Right lobe of liver (tissue), 6 donors: ENCODE data around the gene NANOGP8. TPM values are rescaled to one million over a fixed set of nuclear protein-coding genes. Genes with fewer than 3 reads are reported as not detected.

Experiments used
- ATAC-seq, 4 donors: fragments of 200-7000 bp; cut with Tn5 transposase; one replicate each; pipeline ENCODE4 v1.9.1; 2020; ENCODE audit warnings: mild to moderate bottlenecking in 4 of 4, moderate library complexity in 4 of 4
- DNase-seq, 3 donors: peaks; one replicate each; pipeline ENCODE4 v3.0.0-alpha.2; 2020
- H3K27ac ChIP-seq, 3 donors: fragments of 200-600 bp; one replicate each; pipeline ENCODE4 v1.8.0; 2022
- H3K27me3 ChIP-seq, 2 donors: fragments of 200-600 bp; one replicate each; pipeline ENCODE4 v1.8.0; 2022
- H3K36me3 ChIP-seq, 4 donors: fragments of 200-600 bp; sonication (generic) in 1 of 4; one replicate each; pipeline versions ENCODE4 v1.5.1 to v1.8.0; 2017 to 2022; ENCODE audit warnings: control low read depth in 1 of 4
- H3K4me1 ChIP-seq, 4 donors: fragments of 200-600 bp; sonication (generic) in 1 of 4; one replicate each; pipeline versions ENCODE4 v1.5.1 to v1.8.0; 2017 to 2022; ENCODE audit warnings: control low read depth in 1 of 4
- H3K4me3 ChIP-seq, 3 donors: fragments of 200-600 bp; one replicate each; pipeline ENCODE4 v1.8.0; 2022
- H3K9me3 ChIP-seq, 4 donors: fragments of 200-600 bp; sonication (generic) in 1 of 4; one replicate each; pipeline versions ENCODE4 v1.5.1 to v1.8.0; 2017 to 2022; ENCODE audit warnings: control low read depth in 1 of 4
- CTCF ChIP-seq, 4 donors: fragments of 200-600 bp in 3 of 4; fragments of 450-650 bp in 1 of 4; IDR thresholded peaks; one replicate each; pipeline versions ENCODE4 v1.5.1 to v1.8.0; 2016 to 2022; ENCODE audit warnings: antibody characterized with exemption in 4 of 4, mild to moderate bottlenecking in 2 of 4
- POLR2A ChIP-seq: fragments of 450-650 bp; IDR thresholded peaks from one replicate; pipeline ENCODE4 v1.6.1; 2017; ENCODE audit warnings: antibody characterized with exemption, mild to moderate bottlenecking
- WGBS: methylation state at CpG from one replicate; pipeline ENCODE4 v1.1.6; 2018; ENCODE audit warnings: low coverage, low lambda C conversion rate; ENCODE audit not compliant: insufficient coverage; ENCODE audit errors: missing lambda C conversion rate; 5-methylcytosine and 5-hydroxymethylcytosine counted together
- intact Hi-C, 2 donors: fragments of 100-400 bp; cut with DNase I; formaldehyde crosslinking; loops; one replicate each; pipeline versions ENCODE4 v1.11.2 to v1.14.1; 2022
- total RNA-seq, 6 experiments: library from RNA; depleted of rRNA in 2 of 6; stranded (reverse); fragments of >200 nt in 2 of 6; fragmentation: NEBNext Ultra II Directional in 3 of 6; extraction: Animal tissue kit (Norgen Biotek cat#: 25700) in 3 of 6; gene quantifications; one replicate each; pipeline versions ENCODE4 v1.1.0 to v1.2.4, GENCODE V29; 2016 to 2023
- donor health status: DM: no; HTN: yes; CAD: no.
- donor health status: DM: no; HTN: no; CAD: no.
- donor health status: DM: no; HTN: no; CAD: no.
- donor health status: DM: no; HTN: yes; CAD: no.
- donor health status: DM: no; HTN: yes; CAD: no.

Gene NANOGP8
- total RNA-seq, 6 experiments from 2014 or later, result 0.31 to 0.62 TPM; not detected in 4

- no peak for DNase-seq
- no peak for ATAC-seq
- no peak overlapping the region for H3K27ac ChIP-seq
- no peak for TF ChIP-seq CTCF (IDR thresholded peaks at IDR 0.05)
- TF ChIP-seq POLR2A, result no peak
- H3K9me3 ChIP-seq, result no peaks in the 10 kb centered on the region
- no peak overlapping the region for H3K4me3 ChIP-seq
- no peaks in the 10 kb centered on the region for H3K36me3 ChIP-seq
- no peaks in the 10 kb centered on the region for H3K27me3 ChIP-seq
- 56% methylated on average over 6 of the region's 6 CpGs for WGBS
- no peaks in the 10 kb centered on the region for H3K4me1 ChIP-seq
- intact Hi-C loops, result no loop called here
Measured at GRCh38 chr15:35038626-35039451, 46.3 kb downstream of the NANOGP8 start.

Other genes with a start within 250 kb of the NANOGP8 start
- gene AQR, start 115.6 kb downstream of the NANOGP8 start, total RNA-seq, result 10 to 100 TPM in 4 of 6 experiments, 1 to 10 TPM in 2; 9.1 to 15.3 (median 11.8) TPM
- 10 to 100 TPM; 19.4 to 35.8 (median 24.8) TPM for gene ZNF770, start 97.0 kb downstream of the NANOGP8 start, total RNA-seq